ENCODE measurements around the gene TRAIP. TPM values are rescaled to one million over a fixed set of nuclear protein-coding genes. Genes with fewer than 3 reads are reported as not detected.
"Not testable (repeated sequence)": the region's sequence is repeated elsewhere in the genome, so short reads cannot be mapped to it uniquely, and the experiment has no call there.

Gene TRAIP
- total RNA-seq, 4 donors from 2014 or later = 1.5 to 12.2 (median 2.8) TPM

- DNase-seq (ENCODE audit: low spot score in 2 of 2) = no peak
- H3K27me3 ChIP-seq = no peaks in the 10 kb centered on the region
- 79 to 80% methylated on average over 5 of the region's 5 CpGs for WGBS, 2 donors
- peaks cover 0 to 50% (median 5%) of the 10 kb centered on the region in 3 donors for H3K36me3 ChIP-seq
- H3K27ac ChIP-seq = no peak overlapping the region
- TF ChIP-seq POLR2A (IDR thresholded peaks at IDR 0.05) (no peak), CTCF (IDR thresholded peaks at IDR 0.05) (no peak), EP300 (IDR thresholded peaks at IDR 0.05) (no peak)
- H3K9me3 ChIP-seq = no peaks in the 10 kb centered on the region
- H3K4me1 ChIP-seq = peaks cover 0 to 61% (median 19%) of the 10 kb centered on the region in 4 donors
- H3K4me3 ChIP-seq = no peak overlapping the region
Observed at GRCh38 chr3:49781415-49782199, 74.8 kb downstream of the TRAIP start.

GRCh38 chr3:49780975-49781365, 75.4 kb downstream of the TRAIP start:
- H3K4me3 ChIP-seq; DNase-seq (ENCODE audit: low spot score in 2 of 2); H3K9me3 ChIP-seq; H3K27ac ChIP-seq; H3K27me3 ChIP-seq: not testable (repeated sequence)
- WGBS, 2 donors = 79 to 86% methylated on average over 9 of the region's 9 CpGs
- peaks cover 0 to 53% (median 5%) of the 10 kb centered on the region in 3 donors for H3K36me3 ChIP-seq
- peaks cover 0 to 63% (median 19%) of the 10 kb centered on the region in 4 donors for H3K4me1 ChIP-seq

- Histone ChIP-seq H3K36me3 (peaks cover 0 to 60% (median 5%) of the 10 kb centered on the region in 3 donors), H3K27ac (peak overlapping the region in 1 of 4 donors; percentile 17), H3K4me3 (no peak overlapping the region), H3K4me1 (peaks cover 0 to 68% (median 18%) of the 10 kb centered on the region in 4 donors), H3K9me3 (no peaks in the 10 kb centered on the region), H3K27me3 (no peaks in the 10 kb centered on the region)
- no peak for TF ChIP-seq EP300 (IDR thresholded peaks at IDR 0.05)
- no peak for TF ChIP-seq CTCF (IDR thresholded peaks at IDR 0.05)
- no peak for TF ChIP-seq POLR2A (IDR thresholded peaks at IDR 0.05)
- DNase-seq (ENCODE audit: low spot score in 2 of 2) = no peak
- 34 to 35% methylated on average over 4 of the region's 4 CpGs for WGBS, 2 donors
Observed at GRCh38 chr3:49780080-49780974, 76.0 kb downstream of the TRAIP start.

GRCh38 chr3:49779358-49780079, 76.8 kb downstream of the TRAIP start:
- H3K36me3 ChIP-seq = peaks cover 0 to 62% (median 5%) of the 10 kb centered on the region in 3 donors

More at GRCh38 chr3:49779358-49780079, 76.8 kb downstream of the TRAIP start:
- H3K27me3 ChIP-seq = no peaks in the 10 kb centered on the region
- H3K27ac ChIP-seq = no peak overlapping the region
- H3K4me1 ChIP-seq = peaks cover 0 to 68% (median 10%) of the 10 kb centered on the region in 4 donors
- DNase-seq (ENCODE audit: low spot score in 2 of 2) = no peak
- H3K4me3 ChIP-seq = no peak overlapping the region
- WGBS, 2 donors = 88 to 93% methylated on average over 5 of the region's 5 CpGs
- no peak for TF ChIP-seq POLR2A (IDR thresholded peaks at IDR 0.05)
- TF ChIP-seq CTCF (IDR thresholded peaks at IDR 0.05) = no peak
- TF ChIP-seq EP300 (IDR thresholded peaks at IDR 0.05) = no peak
- no peaks in the 10 kb centered on the region for H3K9me3 ChIP-seq

Small RNA genes within 50 kb of the gene (small RNA-seq; reads per million reads assigned to genes)
- gene RN7SL217P = not detected

Other genes with a start within 250 kb of the TRAIP start
- 10 to 100 TPM; 64.0 to 77.7 (median 65.8) TPM for gene APEH, start 182.2 kb downstream of the TRAIP start, total RNA-seq
- 10 to 100 TPM; 11.7 to 23.7 (median 17.0) TPM for gene MST1, start 167.1 kb downstream of the TRAIP start, total RNA-seq
- gene RNF123, start 167.0 kb downstream of the TRAIP start, total RNA-seq = 10 to 100 TPM; 32.9 to 64.7 (median 39.1) TPM
- gene AMIGO3, start 136.9 kb downstream of the TRAIP start, total RNA-seq = 1 to 10 TPM in 2 of 4 donors, not detected in 2; 2.1 to 4.2 TPM
- gene GMPPB, start 132.6 kb downstream of the TRAIP start, total RNA-seq = 10 to 100 TPM; 17.3 to 31.4 (median 25.3) TPM
- gene IP6K1, start 70.0 kb downstream of the TRAIP start, total RNA-seq = 10 to 100 TPM; 43.2 to 77.5 (median 50.7) TPM
- 1 to 10 TPM in 2 of 4 donors, not detected in 2; 1.3 to 1.4 TPM for gene CDHR4, start 56.7 kb downstream of the TRAIP start, total RNA-seq
- 10 to 100 TPM in 1 of 4 donors, 1 to 10 TPM in 2, under 1 TPM in 1; 0.60 to 10.3 (median 8.0) TPM for gene INKA1, start 53.3 kb downstream of the TRAIP start, total RNA-seq
- 10 to 100 TPM; 47.9 to 68.4 (median 66.9) TPM for gene UBA7, start 42.6 kb downstream of the TRAIP start, total RNA-seq
- not detected for gene CAMKV, start 13.3 kb upstream of the TRAIP start, total RNA-seq
- 1 to 10 TPM; 1.0 to 2.8 (median 2.3) TPM for gene MST1R, start 47.3 kb upstream of the TRAIP start, total RNA-seq
- 10 to 100 TPM in 3 of 4 donors, 1 to 10 TPM in 1; 6.9 to 18.8 (median 15.8) TPM for gene MON1A, start 73.2 kb upstream of the TRAIP start, total RNA-seq
- gene RBM6, start 83.6 kb upstream of the TRAIP start, total RNA-seq = 100 to 1,000 TPM; 106 to 182 (median 158) TPM
- 100 to 1,000 TPM; 229 to 286 (median 260) TPM for gene RBM5, start 232.4 kb upstream of the TRAIP start, total RNA-seq

All from tibial nerve (tissue), 4 donors.